ENCODE results near the gene MAP1LC3B.

MAP1LC3B gene

DNA sequence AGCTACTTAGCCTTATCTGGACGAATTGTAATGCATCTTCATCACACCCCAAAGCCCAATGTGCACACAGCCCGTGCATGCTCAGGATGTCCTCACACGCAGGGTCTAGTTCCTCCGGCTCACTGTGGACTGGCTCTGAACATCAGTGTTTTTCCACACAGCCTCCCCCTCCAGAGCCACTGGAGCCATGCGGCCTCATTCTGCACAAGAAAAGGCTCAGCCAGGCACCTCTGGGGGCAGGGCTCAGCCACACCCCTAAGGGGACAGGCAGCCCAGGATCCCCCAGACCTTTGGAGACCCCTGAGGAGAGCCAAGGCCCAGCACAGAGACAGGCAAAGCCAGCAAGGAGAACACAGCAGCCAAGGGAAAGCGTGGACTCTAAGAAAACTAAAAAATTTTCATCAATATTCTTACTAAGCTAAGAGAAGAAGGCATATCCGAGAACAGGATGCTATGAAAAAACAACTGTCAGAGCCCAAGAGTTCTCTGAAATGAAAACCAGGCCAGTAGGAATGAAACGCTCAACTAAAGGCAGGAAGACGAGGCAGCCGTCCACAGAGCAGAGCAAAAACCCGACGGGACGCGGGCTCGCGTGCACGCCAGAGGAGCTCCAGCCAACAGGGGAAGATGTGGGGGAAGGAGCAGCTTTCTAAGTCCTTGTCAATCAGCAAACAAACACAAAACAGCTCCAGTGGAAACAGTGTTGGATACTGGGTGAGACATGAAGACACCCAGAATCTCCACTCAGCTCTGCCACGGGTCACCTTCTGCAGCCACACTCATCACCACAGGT lies 34.5 kb downstream of the MAP1LC3B start:
- DNase-seq (ENCODE audit: low read depth in 2 of 3, low spot score in 2 of 3), result no peak

DNA sequence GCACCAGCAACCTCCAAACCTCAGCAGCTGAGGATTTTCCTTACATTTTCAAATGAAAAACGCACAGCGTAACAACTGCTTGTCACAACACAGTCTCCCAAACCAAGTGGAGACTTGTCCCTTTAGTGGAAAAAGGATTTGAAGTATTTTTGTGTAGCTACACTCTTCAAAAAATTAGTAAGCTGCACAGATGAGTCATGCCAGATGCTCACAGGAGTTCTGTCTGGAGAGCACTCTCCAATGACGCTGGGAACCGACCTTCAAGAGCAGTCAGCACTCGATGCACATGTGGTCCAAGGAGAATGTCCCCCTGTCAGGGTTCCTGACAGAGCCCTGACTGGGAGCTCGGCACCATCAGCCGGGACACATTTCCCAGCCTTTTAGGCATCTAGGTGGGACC lies 39.8 kb downstream of the MAP1LC3B start:
- DNase-seq (ENCODE audit: low read depth in 2 of 3, low spot score in 2 of 3), result no peak

DNA sequence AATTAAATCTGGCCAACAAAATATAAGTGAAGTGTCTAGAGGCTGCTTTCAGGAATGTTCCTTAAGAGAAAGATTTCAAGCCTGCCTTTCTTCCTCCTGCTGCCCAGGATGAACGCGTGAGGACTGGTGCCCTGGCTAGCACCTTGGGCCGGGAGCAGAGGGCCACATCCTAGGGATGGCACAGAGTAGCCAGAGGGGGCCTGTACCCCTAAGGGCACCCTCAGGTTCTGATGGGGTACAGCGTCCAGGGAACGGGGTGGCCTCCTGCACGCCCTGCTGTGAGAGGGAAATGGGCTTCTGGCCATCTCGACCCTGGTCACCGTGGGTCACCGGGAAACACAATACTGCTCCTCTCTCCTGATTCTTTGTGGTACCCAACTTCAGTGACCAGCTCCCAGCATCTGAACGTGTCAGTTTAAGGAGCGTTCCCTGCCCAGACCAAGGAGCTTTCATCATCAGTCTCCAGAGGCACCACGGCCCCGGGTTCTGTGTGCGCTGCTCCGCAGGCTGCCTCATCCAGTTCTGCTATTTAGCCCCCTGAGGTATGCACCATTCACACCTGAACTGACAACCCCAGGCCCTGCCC lies 40.3 kb downstream of the MAP1LC3B start:
- no peak for DNase-seq (ENCODE audit: low read depth in 2 of 3, low spot score in 2 of 3)

DNA sequence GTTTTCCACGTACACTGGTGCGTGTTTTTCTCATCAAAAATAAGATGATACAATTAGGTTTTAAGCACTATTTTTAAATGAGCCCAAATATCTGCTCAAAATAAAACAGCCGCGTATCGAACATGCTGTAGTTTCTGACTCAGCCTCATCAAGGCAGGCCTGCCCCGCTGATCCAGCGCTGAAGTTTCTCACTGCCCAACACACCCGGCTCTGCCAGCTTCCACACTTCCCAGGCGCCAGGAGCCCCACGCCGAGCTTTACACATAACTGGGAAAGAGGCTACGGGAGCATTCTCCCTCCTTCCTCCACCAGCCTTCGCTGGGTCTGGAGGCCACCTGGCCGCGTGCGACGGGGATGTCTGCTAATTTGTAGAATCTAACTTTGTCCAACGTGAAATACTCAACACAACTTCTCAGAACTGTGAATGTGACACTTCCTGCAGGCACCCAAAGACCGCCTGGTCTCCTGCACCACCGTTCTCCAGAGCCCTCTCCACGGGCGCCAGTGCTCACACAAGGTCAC lies 42.1 kb downstream of the MAP1LC3B start:
- DNase-seq (ENCODE audit: low read depth in 2 of 3, low spot score in 2 of 3), result no peak

DNA sequence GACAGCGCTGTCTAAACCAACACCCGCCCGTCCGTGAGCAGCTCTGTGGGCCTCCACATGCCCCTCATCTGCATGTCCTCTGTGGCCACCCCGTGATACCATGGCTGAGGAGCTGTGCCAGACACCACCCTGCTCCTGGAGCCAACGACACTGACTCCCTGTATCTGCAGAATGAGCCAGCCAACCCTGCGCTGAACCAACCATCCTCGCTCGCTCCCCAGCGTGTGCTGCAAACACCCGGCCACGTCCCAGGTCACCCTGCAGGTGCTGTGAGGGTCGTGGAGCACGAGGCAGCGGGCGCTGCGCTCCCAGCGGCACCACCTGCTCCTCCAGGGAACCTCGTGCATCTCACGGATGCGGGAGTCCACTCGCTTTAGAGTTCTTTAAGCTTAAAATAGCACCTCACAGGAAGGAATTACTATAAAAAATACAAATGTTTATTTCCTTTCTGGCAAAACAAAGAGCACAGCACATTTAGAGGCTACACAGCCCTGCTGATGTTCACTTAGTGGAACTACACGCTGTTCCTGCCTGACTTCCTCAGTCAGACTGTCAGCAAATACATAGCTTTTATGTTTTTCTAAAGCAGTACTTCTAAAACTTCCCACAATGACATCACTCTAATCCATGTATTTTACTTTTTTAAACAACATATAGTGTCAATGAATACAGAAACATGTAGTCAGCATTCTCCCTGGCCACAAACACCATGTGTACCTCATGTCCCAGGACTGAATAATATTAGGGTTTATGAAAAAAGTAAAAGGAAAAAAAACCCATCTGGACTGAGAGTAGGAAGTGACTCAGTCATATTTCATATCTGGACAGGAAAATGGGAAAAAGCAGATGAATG lies 43.5 kb downstream of the MAP1LC3B start:
- DNase-seq (ENCODE audit: low read depth in 2 of 3, low spot score in 2 of 3), result no peak

DNA sequence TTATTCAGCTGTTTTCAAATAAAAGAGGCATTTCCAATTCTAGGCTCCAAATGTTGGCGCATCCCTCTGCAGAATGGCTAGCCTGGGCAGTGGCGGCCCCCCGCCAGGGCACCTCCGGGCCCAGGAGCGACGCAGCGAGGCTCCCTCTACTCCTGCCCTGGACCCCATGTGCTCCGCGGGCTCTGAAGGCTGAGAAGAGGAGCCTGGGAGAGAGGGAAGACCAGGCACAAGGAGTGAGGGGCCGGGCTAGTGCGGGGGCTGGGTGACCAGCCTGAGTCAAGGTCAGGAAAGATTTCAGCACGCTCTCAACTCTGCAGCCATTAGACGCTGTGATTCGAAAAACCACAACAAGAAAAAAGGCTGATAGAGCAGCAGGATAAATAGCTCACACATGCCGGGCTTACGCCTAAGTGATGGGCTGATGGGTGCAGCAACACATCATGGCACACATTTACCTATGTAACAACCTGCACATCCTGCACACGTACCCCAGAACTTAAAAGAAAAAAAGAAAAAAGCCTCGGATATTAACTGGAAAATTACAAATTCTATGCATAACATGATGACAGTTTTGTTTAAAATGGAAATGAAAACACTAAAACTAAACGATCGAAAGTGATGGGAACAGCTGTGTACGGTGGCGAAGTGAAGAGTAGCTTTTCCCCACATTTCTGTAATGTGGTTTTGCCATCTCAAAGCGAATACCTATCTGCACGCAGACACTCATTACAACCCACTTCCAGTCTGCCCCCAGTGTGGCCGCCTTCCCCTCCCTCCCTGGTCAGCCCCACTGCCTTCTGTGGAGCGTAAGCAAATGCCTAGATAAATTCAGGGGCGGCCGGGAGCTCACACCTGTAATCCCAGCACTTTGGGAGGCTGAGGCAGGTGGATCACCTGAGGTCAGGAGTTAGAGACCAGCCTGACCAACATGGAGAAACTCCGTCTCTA lies 44.4 kb downstream of the MAP1LC3B start:
- DNase-seq (ENCODE audit: low read depth in 2 of 3, low spot score in 2 of 3), result no peak

DNA sequence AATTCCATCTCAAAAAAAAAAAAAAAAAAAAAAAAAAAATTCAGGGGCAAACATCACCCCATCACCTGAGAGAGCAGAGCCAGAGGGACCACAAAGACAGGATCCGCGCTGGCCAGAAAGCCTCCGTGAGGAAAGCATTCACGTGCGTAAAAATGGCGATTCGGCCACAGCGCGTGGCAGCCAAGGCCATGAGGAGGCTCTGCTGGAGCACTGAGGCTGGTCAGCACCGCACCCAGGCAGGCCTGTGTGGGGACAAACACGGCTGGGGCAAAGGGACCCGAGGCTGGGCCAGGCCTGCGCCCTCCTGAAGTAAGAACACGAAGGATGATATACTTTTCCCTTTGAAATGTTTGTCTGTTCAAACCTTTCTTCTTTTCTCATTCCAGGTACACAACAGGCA lies 45.2 kb downstream of the MAP1LC3B start:
- no peak for DNase-seq (ENCODE audit: low read depth in 2 of 3, low spot score in 2 of 3)

DNA sequence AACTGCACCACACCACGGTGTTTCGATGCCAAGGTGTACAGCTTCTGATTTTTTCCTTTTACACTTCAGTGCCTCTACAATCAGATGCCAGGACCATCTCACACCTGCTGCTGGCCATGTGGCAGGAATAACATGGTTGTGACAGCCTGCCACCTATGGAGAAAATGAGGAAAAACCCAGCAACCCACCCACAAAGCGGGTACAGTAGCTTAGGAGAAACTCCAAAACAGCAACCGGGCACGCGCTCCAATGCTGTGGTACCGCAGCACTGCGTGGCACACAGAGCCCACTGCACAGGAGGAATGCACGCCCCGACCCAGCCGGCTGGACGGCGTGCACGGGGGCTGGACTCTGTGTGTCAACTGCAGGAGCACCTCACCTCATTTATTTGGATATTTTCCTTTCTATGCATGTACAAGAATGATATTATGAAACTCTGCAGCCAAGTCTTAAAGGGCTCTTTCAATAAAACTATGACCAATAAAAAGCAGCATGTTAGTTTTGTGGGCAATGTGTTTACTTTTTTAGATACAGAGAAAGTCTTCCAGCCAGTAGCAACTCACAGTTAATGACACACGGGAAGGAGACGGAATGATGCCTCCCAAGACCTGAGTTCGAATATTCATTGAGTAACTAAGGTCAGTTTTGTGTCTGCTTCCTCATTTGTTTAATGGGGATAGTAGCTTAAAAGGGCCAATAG lies 45.9 kb downstream of the MAP1LC3B start:
- no peak for DNase-seq (ENCODE audit: low read depth in 2 of 3, low spot score in 2 of 3)

DNA sequence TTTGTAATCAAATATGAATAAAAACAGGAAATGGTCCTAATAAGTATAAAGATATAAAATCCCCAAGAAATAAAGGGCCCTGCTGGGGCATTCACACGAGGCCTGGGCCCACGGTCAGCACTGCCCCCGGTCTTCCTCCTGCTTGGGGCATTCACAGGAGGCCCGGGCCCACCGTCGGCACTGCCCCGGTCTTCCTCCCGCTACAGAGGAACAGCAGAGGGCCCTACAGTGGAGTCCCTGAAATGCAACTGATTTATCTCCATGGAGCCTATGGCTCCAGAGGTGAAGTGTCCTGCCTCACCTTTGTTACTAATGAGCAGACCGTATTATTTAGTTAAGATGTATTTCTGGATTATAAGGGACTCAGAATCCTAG lies 46.5 kb downstream of the MAP1LC3B start:
- no peak for DNase-seq (ENCODE audit: low read depth in 2 of 3, low spot score in 2 of 3)

DNA sequence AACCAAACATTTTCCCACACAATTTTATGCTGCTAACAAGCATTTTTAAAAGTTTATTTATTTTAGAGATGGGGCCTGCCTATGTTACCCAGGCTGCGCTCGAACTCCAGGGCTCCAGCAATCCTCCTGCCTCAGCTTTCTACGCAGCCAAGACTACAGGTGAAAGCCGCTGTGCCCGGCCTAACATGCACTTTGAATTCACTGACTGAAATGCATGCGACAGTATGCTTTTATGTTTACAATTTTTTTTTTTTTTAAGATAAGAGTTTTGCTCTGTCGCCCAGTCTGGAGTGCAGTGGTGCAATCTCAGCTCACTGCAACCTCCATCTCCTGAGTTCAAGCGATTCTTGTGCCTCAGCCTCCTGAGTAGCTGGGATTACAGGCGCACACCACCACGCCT lies 47.8 kb downstream of the MAP1LC3B start:
- no peak for DNase-seq (ENCODE audit: low read depth in 2 of 3, low spot score in 2 of 3)

DNA sequence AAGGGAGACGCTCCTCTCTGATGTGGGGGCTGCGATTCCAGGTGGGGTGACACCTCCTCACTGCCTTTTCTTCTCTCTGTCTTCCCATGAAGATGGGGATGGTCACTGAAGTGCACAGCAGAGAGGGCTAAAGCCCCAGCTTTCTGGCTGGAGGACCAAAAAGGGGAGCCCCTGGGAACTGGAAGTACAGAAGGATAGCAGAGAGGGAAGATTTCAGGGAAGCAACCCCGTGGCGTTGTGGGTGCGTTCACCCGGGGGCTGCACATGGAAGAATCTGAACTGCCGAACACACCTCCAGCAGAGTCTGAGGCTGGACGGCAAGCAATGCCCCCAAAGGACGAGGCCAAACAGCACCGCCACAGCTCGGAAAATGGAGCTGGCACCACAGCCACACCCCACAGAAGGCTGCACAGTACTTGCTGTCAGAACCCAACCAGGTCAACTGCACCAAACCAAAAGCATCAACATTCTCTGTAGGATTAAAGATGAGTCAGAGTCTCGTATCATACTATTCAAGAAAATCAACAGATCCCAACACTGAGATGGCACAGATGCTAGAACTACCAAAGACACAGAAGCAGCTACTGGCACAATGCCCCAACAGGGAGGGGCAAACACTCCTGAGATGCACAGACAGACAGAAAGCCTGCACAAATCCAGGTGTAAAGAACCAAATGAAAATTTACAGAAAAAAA lies 49.9 kb downstream of the MAP1LC3B start:
- no peak for DNase-seq (ENCODE audit: low read depth in 2 of 3, low spot score in 2 of 3)

DNA sequence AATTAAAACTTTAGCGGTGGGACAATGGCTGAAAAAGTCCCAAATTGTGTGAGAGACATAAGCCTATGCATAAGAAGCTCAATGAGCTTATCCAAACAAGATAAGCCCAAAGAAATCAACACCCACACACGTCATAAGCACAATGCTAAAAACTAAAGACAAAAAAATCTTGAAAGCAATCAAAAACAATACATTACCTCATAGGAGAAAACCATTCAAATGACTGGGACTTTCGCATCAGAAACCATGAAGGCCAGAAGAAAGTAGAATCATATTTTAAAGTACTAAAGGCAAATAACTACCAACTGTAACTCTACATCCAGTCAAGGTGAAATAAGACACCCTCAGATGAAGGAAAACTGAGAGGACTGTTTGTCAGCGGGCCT lies 50.4 kb downstream of the MAP1LC3B start:
- DNase-seq (ENCODE audit: low read depth in 2 of 3, low spot score in 2 of 3), result no peak

DNA sequence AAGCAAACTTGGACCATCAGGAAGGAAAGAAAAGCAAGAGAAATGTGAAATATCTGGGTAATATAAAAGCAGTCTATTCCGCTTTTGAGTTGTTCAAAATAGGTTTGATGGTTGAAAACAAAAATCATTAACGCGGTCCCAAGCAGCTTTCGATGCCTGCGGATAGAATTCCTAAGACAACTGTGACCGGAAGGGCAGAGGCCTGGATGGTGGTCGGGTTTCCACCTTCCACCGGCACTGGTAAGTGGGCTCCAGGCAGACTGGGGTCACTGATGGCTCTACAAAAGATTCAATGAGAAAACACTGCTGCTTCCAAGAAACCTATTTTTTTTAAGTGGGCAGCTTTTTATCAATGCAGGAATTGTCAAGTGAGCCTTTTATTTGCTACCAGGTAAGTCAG lies 50.9 kb downstream of the MAP1LC3B start:
- no peak for DNase-seq (ENCODE audit: low read depth in 2 of 3, low spot score in 2 of 3)

DNA sequence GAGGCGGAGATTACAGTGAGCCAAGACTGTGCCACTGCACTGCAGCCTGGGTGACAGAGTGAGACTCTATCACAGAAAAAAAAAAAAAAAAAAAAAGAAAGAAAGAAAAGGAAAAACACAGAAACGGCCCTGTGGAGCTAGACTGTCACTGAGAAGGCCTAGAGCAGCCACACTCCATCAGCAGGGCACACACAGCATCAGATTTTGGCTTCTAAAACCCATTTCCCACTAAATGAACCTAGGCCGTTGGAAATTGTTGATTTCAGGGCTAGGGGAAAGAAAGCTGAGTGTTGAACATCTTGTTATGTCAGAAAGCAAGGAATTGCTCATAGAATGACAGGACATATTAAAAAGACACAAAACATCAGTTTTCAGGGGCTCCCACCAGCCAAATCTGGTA lies 51.8 kb downstream of the MAP1LC3B start:
- no peak for DNase-seq (ENCODE audit: low read depth in 2 of 3, low spot score in 2 of 3)

DNA sequence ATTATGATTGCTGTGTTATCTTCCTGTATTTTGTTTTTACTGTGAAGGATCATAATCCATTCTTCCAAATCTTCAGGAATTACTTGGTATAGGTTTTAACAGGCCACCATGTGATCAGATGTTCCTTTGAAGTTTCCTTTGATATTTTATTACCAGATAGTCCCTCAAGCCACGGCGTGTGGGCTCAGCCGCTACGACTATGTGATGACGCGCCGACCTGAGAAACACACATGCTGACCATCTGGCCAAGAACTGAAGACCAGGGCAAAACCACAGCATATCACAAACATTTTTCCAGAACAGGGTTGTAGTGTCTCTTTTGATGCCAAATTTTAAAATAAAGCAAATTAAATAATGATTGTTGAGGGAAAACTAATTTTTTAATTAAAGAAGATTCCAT lies 53.4 kb downstream of the MAP1LC3B start:
- DNase-seq (ENCODE audit: low read depth in 2 of 3, low spot score in 2 of 3), result no peak

DNA sequence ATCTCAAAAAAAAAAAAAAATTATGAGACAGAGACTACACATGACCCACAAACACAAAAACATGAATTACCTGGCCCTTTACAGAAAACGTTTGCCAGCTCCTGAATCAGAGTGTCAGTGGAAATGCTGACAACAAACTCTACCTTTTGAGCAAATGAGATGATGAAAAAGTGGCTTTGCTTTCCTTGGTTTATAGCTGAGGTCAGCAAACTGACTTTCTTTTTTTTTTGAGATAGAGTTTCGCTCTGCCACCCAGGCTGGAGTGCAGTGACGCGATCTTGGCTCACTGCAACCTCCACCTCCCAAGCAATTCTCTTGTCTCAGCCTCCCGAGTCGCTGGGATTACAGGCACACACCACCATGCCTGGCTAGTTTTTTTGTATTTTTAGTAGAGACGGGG lies 54.3 kb downstream of the MAP1LC3B start:
- no peak for DNase-seq (ENCODE audit: low read depth in 2 of 3, low spot score in 2 of 3)

DNA sequence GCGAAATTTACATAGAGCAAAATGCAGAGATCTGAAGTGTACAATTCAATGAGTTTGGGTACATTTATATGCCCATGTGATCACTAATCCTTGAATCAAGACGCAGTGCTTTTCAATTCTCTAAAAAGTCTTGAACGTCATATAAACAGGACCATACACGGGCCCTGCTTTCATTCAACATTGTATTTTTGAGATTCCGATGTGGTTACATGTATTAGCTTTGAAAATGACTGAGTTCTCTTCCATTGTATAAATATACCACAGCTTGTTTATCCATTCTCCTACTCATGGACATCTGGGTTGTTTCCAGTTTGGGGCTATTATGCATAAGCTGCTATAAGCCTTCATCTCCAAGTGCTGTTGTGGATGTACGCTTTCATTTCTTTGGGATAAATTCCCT lies 55.2 kb downstream of the MAP1LC3B start:
- DNase-seq (ENCODE audit: low read depth in 2 of 3, low spot score in 2 of 3), result no peak

DNA sequence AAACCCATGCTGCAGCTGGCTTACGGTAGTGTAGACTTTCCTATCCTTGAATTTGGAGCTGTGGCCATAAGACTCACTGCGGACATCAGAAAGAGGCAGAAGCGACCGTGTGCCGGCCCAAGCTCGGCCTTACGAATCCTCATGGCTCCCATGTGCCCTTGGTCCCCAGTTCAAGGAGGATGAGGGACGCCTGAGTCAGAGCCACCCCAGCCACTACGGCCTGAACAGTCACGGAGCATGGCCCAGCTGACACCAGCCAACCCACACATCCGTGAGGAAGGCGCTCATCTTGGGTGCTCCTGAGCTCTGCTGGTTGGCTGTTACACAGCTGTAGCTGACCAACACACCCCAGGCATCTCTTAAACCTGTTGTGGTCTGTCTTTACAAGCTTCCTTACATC lies 56.7 kb downstream of the MAP1LC3B start:
- no peak for DNase-seq (ENCODE audit: low read depth in 2 of 3, low spot score in 2 of 3)

DNA sequence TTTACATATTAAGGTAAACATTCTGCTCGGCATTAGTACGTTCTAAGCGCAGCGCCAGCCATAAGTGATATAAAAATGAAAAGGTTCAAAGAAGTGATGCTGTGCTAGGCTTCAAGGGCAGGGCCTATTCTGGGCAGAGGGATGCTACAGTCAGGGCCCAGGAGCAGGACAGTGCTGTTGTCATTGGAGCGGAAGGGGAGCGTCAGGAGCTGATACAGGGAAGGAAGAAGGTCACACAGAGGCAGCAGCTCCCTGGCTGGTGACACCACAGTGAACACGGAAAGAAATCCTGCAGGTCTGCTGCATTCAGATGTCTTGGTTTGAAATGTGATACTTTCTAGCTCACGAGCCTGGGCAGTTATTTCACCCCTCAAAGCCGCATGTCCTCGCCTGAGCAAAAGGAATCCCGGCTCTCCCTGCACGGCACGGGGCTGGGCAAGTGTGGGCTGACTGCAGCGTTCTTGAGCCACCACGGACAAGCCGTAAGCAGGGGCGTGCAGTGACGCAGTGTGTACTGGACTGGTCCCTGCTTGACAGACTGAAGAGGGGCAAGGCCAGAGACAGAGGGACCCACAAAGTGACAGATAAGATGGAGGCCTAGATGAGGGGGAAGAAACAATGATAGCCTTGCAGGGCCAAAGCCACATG lies 59.6 kb downstream of the MAP1LC3B start:
- no peak for DNase-seq (ENCODE audit: low read depth in 2 of 3, low spot score in 2 of 3)
